CD8-positive, alpha-beta memory T cell (primary cell): ENCODE results near the gene RMDN3. TPM values are rescaled to one million over a fixed set of nuclear protein-coding genes. Genes with fewer than 3 reads are reported as not detected.

Experiments used
- CTCF ChIA-PET: fragments of 350-600 bp; sonication (Branson Sonifier 250); formaldehyde crosslinking; loops from one replicate; lab custom pipeline; 2021; ENCODE audit warnings: antibody characterized with exemption; lab: Charles Lee
- POLR2A ChIA-PET: fragments of 350-600 bp; sonication (Branson Sonifier 250); formaldehyde crosslinking; loops from one replicate; lab custom pipeline; 2021; ENCODE audit warnings: antibody characterized with exemption; lab: Charles Lee
- DNase-seq, 5 donors: peaks; one replicate each; pipeline versions ENCODE4 v3.0.0 to v3.0.0-alpha.2; 2020 to 2022; ENCODE audit warnings: mixed read lengths in 1 of 5
- H3K27ac ChIP-seq: one replicate; pipeline ENCODE4 v1.7.0; 2013; ENCODE audit warnings: low read depth, mild to moderate bottlenecking, low read length, moderate library complexity
- H3K27me3 ChIP-seq: 2 replicates; pipeline ENCODE4 v1.7.0; 2013; ENCODE audit warnings: low read length, mild to moderate bottlenecking; ENCODE audit not compliant: insufficient read depth, poor library complexity, severe bottlenecking
- H3K36me3 ChIP-seq: 2 replicates; pipeline ENCODE4 v1.7.0; 2013; ENCODE audit warnings: mild to moderate bottlenecking, low read length, moderate library complexity; ENCODE audit not compliant: insufficient read depth
- H3K4me1 ChIP-seq: 2 replicates; pipeline ENCODE4 v1.7.0; 2013; ENCODE audit warnings: mild to moderate bottlenecking, low read length, moderate library complexity; ENCODE audit not compliant: insufficient read depth
- H3K4me3 ChIP-seq: 2 replicates; pipeline ENCODE4 v1.7.0; 2013; ENCODE audit warnings: mild to moderate bottlenecking, low read length
- H3K9me3 ChIP-seq: 2 replicates; pipeline ENCODE4 v1.7.0; 2013; ENCODE audit warnings: mild to moderate bottlenecking, low read length
- H3K27ac Mint-ChIP-seq, 8 donors: one replicate each; pipeline ENCODE4 v1.8.0; 2020 to 2021; ENCODE audit warnings: mixed read lengths in 8 of 8, mild to moderate bottlenecking in 6 of 8, inconsistent platforms in 3 of 8, moderate library complexity in 3 of 8
- H3K27me3 Mint-ChIP-seq, 2 donors: one replicate each; pipeline ENCODE4 v1.8.0; 2020 to 2021; ENCODE audit warnings: mixed read lengths in 2 of 2, mild to moderate bottlenecking in 1 of 2, moderate library complexity in 1 of 2
- H3K36me3 Mint-ChIP-seq, 3 donors: one replicate each; pipeline ENCODE4 v1.8.0; 2020 to 2021; ENCODE audit warnings: mixed read lengths in 3 of 3, inconsistent platforms in 1 of 3, mild to moderate bottlenecking in 1 of 3
- H3K4me1 Mint-ChIP-seq, 3 donors: one replicate each; pipeline ENCODE4 v1.8.0; 2020 to 2021; ENCODE audit warnings: mixed read lengths in 3 of 3, inconsistent platforms in 1 of 3, mild to moderate bottlenecking in 1 of 3
- H3K4me3 Mint-ChIP-seq, 7 donors: one replicate each; pipeline ENCODE4 v1.8.0; 2020 to 2021; ENCODE audit warnings: mixed read lengths in 7 of 7, mild to moderate bottlenecking in 6 of 7, moderate library complexity in 4 of 7, inconsistent platforms in 2 of 7
- H3K9me3 Mint-ChIP-seq, 5 donors: one replicate each; pipeline ENCODE4 v1.8.0; 2020 to 2022; ENCODE audit warnings: mixed read lengths in 5 of 5, mild to moderate bottlenecking in 3 of 5, moderate library complexity in 2 of 5, inconsistent platforms in 1 of 5
- polyA plus RNA-seq: library from polyadenylated mRNA; unstranded; fragments of 300-500 nt; fragmentation: Illumina TruSeq; gene quantifications from one replicate; pipeline ENCODE4 v1.2.3, GENCODE V29; 2021
- total RNA-seq, 2 experiments: library from RNA; stranded (reverse); gene quantifications; one replicate each; pipeline ENCODE4 v1.2.3, GENCODE V29; 2021

The RMDN3 gene
- total and polyA plus RNA-seq, 3 experiments from 2014 or later = 35.1 to 43.3 (median 42.4) TPM

DNA sequence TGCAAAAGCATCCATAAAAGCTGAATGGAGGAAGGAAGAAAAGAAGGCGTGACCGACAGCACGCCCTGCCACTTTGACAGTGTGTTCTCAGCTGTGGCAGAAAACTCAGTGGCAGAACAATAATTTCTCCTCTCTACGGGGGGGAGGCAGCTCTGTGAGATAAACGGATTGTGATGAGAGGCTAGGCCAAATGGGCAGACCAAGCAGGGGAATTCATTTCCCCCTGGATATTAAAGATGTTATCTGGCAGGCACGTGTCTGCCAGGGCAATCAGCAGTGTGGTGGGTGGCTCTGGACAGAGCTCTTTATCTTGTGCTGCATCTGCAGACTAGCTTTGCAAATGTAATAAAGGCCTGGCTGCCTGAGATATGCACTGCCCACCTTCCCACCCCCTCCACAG, 1.9 kb upstream of the RMDN3 start:
- Histone ChIP-seq H3K27me3 (no peaks in the 10 kb centered on the region), H3K9me3 (no peaks in the 10 kb centered on the region), H3K27ac (no peak overlapping the region), H3K4me3 (no peak overlapping the region), H3K36me3 (peaks cover 1% of the 10 kb centered on the region), H3K4me1 (peaks cover 15% of the 10 kb centered on the region)
- H3K36me3 Mint-ChIP-seq = peaks cover 0 to 22% (median 1%) of the 10 kb centered on the region in 3 donors
- ChIA-PET POLR2A (no interaction called here), CTCF (interaction anchor here (1.3 to 1.6 kb wide), 2 partner anchors 8 to 135 kb away, joined by 3 to 6 read pairs; no protein-coding TSS in a partner anchor)
- no peaks in the 10 kb centered on the region for H3K27me3 Mint-ChIP-seq
- H3K27ac Mint-ChIP-seq = peak overlapping the region in 6 of 8 donors; percentile 2 to 72 (median 55)
- H3K4me3 Mint-ChIP-seq = peak overlapping the region in 6 of 7 donors; percentile 15 to 86 (median 49)
- H3K4me1 Mint-ChIP-seq = peaks cover 19 to 28% (median 28%) of the 10 kb centered on the region in 3 donors
- no peaks in the 10 kb centered on the region for H3K9me3 Mint-ChIP-seq
- DNase-seq = no peak

DNA sequence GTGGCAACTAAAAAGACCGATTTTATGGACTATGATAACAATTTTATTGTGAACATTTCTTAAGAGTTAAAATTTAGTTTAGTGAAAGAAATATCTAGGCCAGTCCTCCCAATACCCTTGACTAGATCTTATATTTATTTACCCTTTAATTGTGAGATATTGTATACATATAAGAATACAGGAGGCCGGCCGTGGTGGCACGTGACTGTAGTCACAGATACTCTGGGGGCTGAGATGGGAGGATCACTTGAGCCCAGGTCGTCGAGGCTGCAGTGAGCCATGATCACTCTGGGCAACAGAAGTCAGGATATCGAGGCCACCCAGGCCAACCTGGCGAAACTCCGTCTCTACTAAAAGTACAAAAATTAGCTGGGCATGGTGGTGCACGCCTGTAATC, 756 bp upstream of the RMDN3 start:
- ChIA-PET POLR2A (interaction anchor here (0.7 kb wide), 1 partner anchor 12 kb away, joined by 3 read pairs; no protein-coding TSS in a partner anchor), CTCF (interaction anchor here (1.1 to 1.6 kb wide), 3 partner anchors 10 to 136 kb away, joined by 3 to 6 read pairs (median 4); no protein-coding TSS in a partner anchor)
- H3K27me3 ChIP-seq = no peaks in the 10 kb centered on the region
- Mint-ChIP-seq H3K4me3 (peak overlapping the region; percentile 86 to 99 (median 93)), H3K36me3 (peaks cover 0 to 34% (median 1%) of the 10 kb centered on the region in 3 donors), H3K27ac (peak overlapping the region in 7 of 8 donors; percentile 88 to 98 (median 93)), H3K9me3 (no peaks in the 10 kb centered on the region), H3K27me3 (no peaks in the 10 kb centered on the region), H3K4me1 (peaks cover 19 to 33% (median 29%) of the 10 kb centered on the region in 3 donors)
- peaks cover 12% of the 10 kb centered on the region for H3K36me3 ChIP-seq
- no peak for DNase-seq
- no peaks in the 10 kb centered on the region for H3K9me3 ChIP-seq
- H3K4me1 ChIP-seq = peaks cover 15% of the 10 kb centered on the region
- H3K27ac ChIP-seq = peak overlapping the region; percentile 92
- peak overlapping the region; percentile 75 for H3K4me3 ChIP-seq

- Histone ChIP-seq H3K4me3 (peak overlapping the region; percentile 75), H3K27me3 (no peaks in the 10 kb centered on the region), H3K9me3 (no peaks in the 10 kb centered on the region), H3K27ac (peak overlapping the region; percentile 92), H3K36me3 (peaks cover 21% of the 10 kb centered on the region), H3K4me1 (peaks cover 15% of the 10 kb centered on the region)
- H3K9me3 Mint-ChIP-seq = no peaks in the 10 kb centered on the region
- H3K36me3 Mint-ChIP-seq = peaks cover 0 to 43% (median 1%) of the 10 kb centered on the region in 3 donors
- H3K27ac Mint-ChIP-seq = peak overlapping the region; percentile 88 to 98 (median 95)
- peak overlapping the region; percentile 86 to 99 (median 93) for H3K4me3 Mint-ChIP-seq
- ChIA-PET POLR2A (interaction anchor here (0.6 to 1.0 kb wide), 2 partner anchors 32 to 60 kb away, joined by 4 to 6 read pairs; partner anchors contain the start of gene RAD51), CTCF (interaction anchor here (2.1 kb wide), 1 partner anchor 28 kb away, joined by 7 read pairs; no protein-coding TSS in a partner anchor)
- H3K27me3 Mint-ChIP-seq = no peaks in the 10 kb centered on the region
- peaks cover 19 to 33% (median 29%) of the 10 kb centered on the region in 3 donors for H3K4me1 Mint-ChIP-seq
- DNase-seq = peak in 1 of 5 donors; percentile 21
These were observed 526 bp downstream of the RMDN3 start for GRCh38 chr15:40754574-40754882.

DNA sequence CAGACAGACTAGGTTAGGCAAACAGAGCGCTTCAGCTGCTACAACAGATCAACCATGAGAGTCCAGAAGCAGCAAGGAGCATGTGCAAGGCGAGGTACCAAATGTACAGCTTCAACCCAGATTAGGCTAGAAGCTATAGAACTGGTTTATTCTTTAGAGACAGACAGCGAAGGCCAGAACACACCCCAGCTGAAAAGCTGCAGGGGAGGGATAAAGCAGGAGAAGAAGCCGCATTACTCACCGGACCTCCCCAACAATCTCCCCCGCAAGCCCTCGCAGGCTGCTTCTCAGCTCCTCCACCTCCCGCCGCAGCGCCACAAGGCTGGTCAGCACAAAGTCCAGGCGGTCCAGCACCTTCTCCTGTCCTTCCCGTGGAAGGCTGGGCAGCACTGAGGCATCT, 3.3 kb downstream of the RMDN3 start:
- Mint-ChIP-seq H3K4me3 (peak overlapping the region in 1 of 7 donors; percentile 56), H3K27ac (peak overlapping the region in 1 of 8 donors; percentile 89), H3K4me1 (peaks cover 19 to 34% (median 33%) of the 10 kb centered on the region in 3 donors), H3K36me3 (peaks cover 0 to 65% (median 7%) of the 10 kb centered on the region in 3 donors), H3K27me3 (no peaks in the 10 kb centered on the region), H3K9me3 (no peaks in the 10 kb centered on the region)
- Histone ChIP-seq H3K27me3 (no peaks in the 10 kb centered on the region), H3K9me3 (no peaks in the 10 kb centered on the region), H3K4me1 (peaks cover 15% of the 10 kb centered on the region), H3K36me3 (peaks cover 22% of the 10 kb centered on the region), H3K27ac (peak overlapping the region; percentile 27), H3K4me3 (no peak overlapping the region)
- ChIA-PET CTCF (interaction anchor here (1.2 to 3.1 kb wide), 3 partner anchors 14 to 31 kb away, joined by 3 to 11 read pairs (median 3); no protein-coding TSS in a partner anchor), POLR2A (no interaction called here)
- DNase-seq = no peak

DNA sequence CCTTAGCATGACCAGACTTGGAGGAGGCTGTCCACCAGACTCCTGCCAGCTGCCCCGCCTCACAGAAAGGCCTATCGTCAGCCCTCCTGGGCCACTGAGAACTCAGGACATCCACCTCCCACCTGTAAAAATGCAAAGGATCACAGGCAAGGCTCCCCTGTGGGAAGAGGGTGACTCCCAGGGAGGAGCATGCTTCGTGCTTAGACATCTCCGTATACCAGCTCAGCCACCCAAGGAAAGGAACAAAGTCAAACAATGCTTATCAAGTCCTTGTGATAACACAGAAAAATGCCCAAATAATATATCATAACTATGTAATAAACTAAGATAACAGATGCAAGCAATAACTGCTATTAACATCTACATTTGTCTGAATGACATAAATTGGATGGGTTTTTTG, 4.2 kb downstream of the RMDN3 start:
- DNase-seq = no peak
- H3K27ac ChIP-seq = no peak overlapping the region
- Mint-ChIP-seq H3K36me3 (peaks cover 0 to 70% (median 7%) of the 10 kb centered on the region in 3 donors), H3K4me3 (peak overlapping the region in 2 of 7 donors; percentile 23 to 56), H3K27me3 (no peaks in the 10 kb centered on the region), H3K9me3 (no peaks in the 10 kb centered on the region), H3K27ac (no peak overlapping the region), H3K4me1 (peaks cover 19 to 34% (median 32%) of the 10 kb centered on the region in 3 donors)
- H3K4me1 ChIP-seq = peaks cover 15% of the 10 kb centered on the region
- no peak overlapping the region for H3K4me3 ChIP-seq
- H3K36me3 ChIP-seq = peaks cover 22% of the 10 kb centered on the region
- H3K27me3 ChIP-seq = no peaks in the 10 kb centered on the region
- no peaks in the 10 kb centered on the region for H3K9me3 ChIP-seq
- ChIA-PET POLR2A (interaction anchor here (0.7 kb wide), 1 partner anchor 14 kb away, joined by 3 read pairs; no protein-coding TSS in a partner anchor), CTCF (interaction anchor here (0.5 to 3.1 kb wide), 5 partner anchors 16 to 107 kb away, joined by 3 to 11 read pairs (median 3); no protein-coding TSS in a partner anchor)

- Histone ChIP-seq H3K9me3 (no peaks in the 10 kb centered on the region), H3K4me3 (no peak overlapping the region), H3K4me1 (peaks cover 17% of the 10 kb centered on the region), H3K27me3 (no peaks in the 10 kb centered on the region), H3K36me3 (peaks cover 22% of the 10 kb centered on the region), H3K27ac (no peak overlapping the region)
- H3K36me3 Mint-ChIP-seq = peaks cover 0 to 75% (median 7%) of the 10 kb centered on the region in 3 donors
- no peaks in the 10 kb centered on the region for H3K9me3 Mint-ChIP-seq
- no peak overlapping the region for H3K4me3 Mint-ChIP-seq
- no peak for DNase-seq
- ChIA-PET CTCF (interaction anchor here (1.4 to 3.1 kb wide), 4 partner anchors 12 to 50 kb away, joined by 3 to 11 read pairs (median 4); no protein-coding TSS in a partner anchor), POLR2A (no interaction called here)
- H3K27me3 Mint-ChIP-seq = no peaks in the 10 kb centered on the region
- H3K27ac Mint-ChIP-seq = no peak overlapping the region
- H3K4me1 Mint-ChIP-seq = peaks cover 23 to 37% (median 34%) of the 10 kb centered on the region in 3 donors
These were observed 5.9 kb downstream of the RMDN3 start for GRCh38 chr15:40749151-40749630.

GRCh38 chr15:40747685-40748631, 7.1 kb downstream of the RMDN3 start:
- Histone ChIP-seq H3K27me3 (no peaks in the 10 kb centered on the region), H3K4me1 (peaks cover 21% of the 10 kb centered on the region)

More at GRCh38 chr15:40747685-40748631, 7.1 kb downstream of the RMDN3 start:
- CTCF ChIA-PET = interaction anchor here (1.5 to 1.6 kb wide), 2 partner anchors 14 to 17 kb away, joined by 3 read pairs; no protein-coding TSS in a partner anchor
- H3K9me3 ChIP-seq = no peaks in the 10 kb centered on the region
- Mint-ChIP-seq H3K9me3 (no peaks in the 10 kb centered on the region), H3K4me3 (no peak overlapping the region), H3K4me1 (peaks cover 24 to 36% (median 34%) of the 10 kb centered on the region in 3 donors), H3K27me3 (no peaks in the 10 kb centered on the region), H3K27ac (peak overlapping the region in 5 of 8 donors; percentile 45 to 68 (median 54)), H3K36me3 (peaks cover 0 to 76% (median 7%) of the 10 kb centered on the region in 3 donors)
- H3K36me3 ChIP-seq = peaks cover 30% of the 10 kb centered on the region
- H3K27ac ChIP-seq = no peak overlapping the region
- H3K4me3 ChIP-seq = no peak overlapping the region
- POLR2A ChIA-PET = no interaction called here
- DNase-seq = no peak
